Hematopoietic multipotent progenitor cell treated with erythropoietin and hydrocortisone succinate and interleukin-3 and kit ligand, for 6 days (in vitro differentiated cells): ENCODE measurements around the gene PLA2G5.

Experiments used
- DNase-seq: peaks from one replicate; pipeline ENCODE4 v3.0.0-alpha.2; 2015

The PLA2G5 gene

DNA sequence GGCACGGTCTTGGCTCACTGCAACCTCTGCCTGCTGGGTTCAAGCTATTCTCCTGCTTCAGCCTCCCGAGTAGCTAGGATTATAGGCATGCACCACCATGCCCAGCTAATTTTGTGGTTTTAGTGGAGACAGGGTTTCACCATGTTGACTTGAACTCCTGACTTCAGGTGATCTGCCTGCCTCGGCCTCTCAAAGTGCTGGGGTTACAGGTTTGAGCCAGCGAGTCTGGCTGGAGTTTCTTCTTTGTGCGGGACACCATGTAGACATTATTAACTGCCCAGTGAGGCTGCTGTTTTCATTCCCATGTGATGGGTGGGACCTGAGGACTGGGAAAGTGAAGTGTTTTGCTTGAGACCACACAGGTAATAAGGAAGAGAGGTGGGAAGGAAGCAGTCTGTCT lies 23.3 kb downstream of the PLA2G5 start:
- no peak for DNase-seq

DNA sequence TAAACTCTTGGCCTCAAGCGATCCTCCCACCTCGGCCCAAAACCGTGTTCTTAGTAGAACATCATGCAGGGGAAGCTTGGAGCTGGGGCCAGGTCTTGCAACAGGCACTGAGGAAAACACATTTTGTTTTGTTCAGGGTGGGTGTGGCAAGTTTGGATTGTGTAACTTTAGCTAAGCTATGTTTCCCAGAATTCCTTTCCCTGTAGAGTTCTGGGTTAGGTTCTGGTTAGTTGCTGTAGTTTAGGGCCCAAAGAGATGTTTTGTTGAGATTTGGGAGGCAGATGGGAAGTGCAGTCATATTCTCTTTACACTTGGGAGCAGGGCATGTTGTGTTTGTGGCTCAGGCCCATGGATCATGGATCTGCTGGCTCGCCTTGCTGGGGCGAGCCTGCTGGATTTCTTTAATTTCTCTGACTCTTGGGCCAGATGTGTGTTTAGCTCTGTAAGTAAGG lies 24.0 kb downstream of the PLA2G5 start:
- no peak for DNase-seq

DNA sequence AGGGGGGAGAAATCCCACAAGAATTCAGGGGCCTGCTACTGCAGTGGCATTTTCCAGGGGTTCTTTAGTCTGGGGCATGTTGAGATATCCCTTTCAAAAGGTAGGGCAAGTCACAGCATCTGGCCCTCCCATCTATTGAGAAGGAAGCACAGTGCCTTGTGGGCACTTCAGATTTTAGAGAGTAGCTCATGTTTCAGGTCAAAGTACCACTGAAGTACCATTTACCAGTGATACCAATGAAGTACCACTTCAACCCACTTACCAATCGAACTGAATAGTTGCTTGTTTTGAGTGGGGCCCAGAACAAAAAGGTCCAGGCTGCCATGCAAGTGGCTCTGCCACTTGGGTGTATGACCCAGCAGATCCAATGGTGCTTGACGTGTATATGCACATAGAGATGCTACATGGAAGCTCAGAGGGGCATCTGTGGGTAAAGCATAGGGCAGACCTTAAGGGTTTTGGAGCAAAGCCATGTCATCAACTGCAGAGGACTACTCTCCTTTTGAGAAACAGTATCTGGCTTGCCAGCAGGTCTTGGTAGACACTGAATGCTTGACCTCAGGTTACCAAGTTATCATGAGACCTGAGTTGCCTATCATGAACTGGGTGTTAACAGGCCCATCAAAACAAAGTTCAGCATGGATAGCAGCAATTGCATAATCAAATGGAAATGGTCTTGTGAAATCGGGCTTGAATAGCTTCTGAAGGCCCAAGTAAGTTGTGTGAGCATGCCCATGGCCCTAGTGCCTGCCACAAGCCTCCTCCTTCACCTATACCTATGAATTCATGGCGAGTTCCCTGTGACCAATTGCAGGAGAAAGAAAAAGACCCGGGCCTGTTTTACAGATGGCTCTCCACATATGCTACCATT lies 25.8 kb downstream of the PLA2G5 start:
- no peak for DNase-seq

DNA sequence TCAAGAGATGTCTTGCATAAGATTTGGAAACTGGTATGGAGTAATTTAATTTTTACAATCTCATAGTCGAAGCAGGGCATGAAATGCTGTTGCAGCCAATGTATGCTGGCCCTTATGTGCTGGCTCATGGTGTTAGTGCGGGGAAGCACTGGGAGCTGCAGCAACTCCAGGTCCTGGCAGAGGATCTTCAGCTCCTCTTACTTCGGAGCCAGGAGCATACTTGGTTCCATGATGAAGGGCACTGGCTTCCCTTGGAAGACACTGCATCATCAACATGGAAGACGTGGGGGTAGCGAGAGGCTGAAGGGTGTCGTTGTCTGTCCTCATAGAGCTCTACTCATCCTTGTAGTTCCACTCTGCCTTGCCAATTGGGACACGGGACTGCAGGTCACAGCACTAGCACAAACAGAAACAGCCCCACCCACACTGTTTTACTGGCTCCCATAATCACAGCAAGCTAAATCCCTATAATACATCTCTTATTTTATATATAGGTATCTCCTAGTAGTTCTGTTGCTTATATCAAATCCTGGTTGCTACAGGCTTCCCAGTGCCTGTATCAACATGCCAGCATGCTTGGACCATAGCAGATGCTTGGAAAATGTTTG lies 26.9 kb downstream of the PLA2G5 start:
- DNase-seq = no peak

DNA sequence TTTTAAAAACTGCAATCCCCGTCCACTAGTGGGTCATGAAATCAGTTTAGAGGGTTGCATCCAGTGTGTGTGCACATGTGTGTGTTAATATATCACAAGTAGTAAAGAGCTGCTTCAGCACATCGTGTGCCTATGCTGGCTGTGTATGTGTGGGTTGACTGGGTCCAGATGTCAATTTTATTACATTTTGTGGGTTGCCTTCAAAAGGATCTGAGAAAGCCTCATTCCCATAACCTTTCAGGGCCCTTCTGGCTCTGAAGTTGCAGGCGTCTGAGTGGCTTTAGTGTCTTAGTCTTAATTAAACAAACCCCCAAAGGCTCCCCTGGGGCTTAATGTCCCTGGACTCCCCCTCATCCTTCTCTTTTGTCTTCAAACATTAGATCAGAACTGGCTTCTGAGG lies 29.5 kb downstream of the PLA2G5 start:
- no peak for DNase-seq

DNA sequence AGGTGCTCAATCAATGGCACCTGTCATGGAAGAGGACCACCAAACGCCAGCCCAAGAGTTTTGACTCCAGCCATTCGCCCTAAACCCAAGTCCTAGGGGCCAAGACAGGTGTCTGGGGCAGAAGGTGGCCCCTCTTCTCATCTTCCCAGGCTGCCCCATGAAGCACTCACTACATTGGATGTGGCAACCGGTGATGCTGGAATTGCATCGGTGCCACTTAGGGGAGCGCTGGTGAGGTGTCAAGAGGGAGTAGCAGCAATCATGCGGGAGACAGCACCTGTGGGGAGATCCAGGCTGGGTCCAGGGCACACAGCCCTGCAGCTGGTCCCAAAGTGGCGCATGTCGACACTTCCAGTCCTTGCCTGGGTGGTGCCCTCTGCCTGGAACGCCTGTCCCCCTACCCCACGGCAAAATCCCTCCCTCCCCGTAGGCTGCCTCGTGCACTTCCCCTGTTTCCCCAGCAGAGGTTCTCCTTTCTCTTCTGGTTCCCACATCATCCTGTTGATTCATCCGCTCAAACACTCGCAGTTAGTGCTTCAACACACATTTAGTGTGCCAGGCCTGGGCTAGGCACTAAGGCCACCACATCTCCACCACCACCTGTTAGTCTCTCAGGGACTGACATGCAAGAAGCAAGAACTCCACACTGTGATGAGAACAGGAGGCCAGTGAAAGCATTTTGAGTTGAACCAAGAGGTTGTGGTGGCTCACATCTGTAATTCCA lies 30.8 kb downstream of the PLA2G5 start:
- peak; percentile 65 for DNase-seq

DNA sequence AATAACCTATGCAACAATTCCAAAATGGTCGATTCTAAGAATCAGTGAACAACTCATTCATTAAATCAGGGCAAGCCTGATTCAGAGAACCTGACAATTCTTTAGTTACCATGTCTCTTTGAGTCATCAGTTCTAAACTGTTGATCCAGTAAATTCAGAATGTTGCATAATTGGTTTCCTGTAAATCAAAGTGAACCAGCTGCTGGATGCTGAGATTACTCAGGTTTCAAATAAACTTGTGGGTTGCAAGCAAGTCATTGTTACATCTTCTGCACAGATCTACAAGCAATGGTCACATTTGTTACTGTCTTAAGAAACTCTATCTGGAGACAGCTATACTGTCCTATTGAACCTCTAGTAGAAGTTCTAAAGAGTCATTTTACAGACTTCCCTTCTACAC lies 32.9 kb downstream of the PLA2G5 start:
- DNase-seq = no peak

DNA sequence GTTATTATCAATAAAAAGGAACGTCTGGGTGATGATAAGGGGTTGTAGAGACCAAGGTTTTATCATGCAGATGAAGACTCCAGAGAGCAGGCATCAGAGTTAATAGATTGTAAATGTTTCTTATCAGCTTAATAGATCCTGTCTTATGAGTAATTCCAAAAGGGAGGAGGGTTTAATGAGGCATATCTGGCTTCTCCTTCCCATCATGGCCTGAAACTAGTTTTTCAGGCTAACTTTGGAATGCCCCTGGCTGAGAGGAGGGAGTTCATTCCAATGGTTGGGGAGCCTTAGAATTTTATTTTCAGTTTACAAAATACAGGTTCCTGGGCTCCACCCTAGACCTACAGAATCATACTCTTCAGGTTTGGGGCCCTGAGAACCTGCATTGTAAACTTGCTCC lies 35.9 kb downstream of the PLA2G5 start:
- DNase-seq = no peak

DNA sequence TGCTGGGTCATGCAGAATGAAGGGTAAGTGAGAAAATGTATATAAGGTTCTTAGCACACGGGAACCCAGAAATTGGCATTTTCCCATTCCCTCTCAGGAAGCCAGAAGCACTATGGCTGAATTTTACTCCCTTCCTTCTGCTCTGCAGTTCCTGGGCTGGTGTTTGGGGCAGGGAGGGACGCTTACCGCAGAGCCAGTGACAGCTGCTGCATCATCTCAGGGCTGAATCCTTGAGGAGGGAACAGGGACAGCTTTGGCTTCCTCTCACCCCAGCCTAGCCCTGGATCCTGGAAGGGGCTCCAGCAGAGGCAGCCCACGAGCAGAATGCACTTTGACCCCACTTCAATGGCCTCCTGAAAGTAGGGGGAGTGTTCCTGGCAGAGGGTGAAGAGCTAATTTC lies 37.4 kb downstream of the PLA2G5 start:
- DNase-seq = no peak

DNA sequence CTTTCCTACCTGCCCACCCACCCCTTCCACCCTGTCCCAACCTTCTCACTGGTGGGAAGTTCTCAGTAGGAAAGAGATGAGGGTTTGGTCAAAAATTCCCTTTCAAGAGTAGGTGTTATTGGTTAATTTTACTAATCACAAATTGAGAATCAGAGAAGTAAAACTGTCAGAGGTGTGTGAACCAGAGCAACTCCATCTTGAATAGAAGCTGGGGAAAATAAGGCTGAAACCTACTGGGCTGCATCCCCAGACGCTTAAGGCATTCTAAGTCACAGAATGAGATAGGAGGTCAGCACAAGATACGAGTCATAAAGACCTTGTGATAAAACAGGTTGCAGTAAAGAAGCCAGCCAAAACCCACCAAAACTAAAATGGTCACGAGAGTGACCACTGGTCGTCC lies 37.8 kb downstream of the PLA2G5 start:
- no peak for DNase-seq

DNA sequence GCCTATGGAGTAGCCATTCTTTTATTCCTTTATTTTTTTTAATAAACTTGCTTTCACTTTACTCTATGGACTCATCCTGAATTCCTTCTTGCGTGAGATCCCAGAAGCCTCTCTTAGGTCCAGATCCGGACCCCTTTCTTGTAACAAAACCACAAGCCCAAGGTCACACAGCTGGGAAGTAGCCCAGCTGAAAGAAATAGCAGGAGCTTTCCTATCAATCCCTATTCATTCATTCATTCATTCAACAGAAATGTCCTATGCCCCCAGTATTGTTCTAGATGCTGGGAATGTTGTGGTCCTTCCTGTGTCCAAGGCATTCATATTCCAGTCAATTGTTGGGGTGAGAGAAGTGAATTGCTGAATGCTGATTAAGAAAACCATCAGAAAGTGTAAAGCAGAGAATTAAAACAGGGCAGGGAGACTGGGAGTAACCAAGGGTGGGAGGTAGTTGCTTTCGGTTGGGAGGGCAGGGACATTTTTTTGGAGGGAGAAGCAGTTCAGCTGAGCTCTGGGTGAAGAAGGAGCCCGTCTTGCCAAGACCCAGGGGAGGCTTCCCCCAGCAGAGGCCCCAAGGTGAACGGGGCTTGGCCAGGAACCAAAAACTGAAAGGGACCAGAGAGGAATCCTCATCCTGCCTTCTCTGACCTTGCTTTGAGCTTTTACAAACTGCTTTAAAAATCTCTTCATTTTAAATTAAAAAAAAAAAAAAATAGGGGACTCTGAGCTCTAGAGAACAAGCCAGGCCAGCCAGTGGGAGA lies 38.6 kb downstream of the PLA2G5 start:
- DNase-seq = no peak

DNA sequence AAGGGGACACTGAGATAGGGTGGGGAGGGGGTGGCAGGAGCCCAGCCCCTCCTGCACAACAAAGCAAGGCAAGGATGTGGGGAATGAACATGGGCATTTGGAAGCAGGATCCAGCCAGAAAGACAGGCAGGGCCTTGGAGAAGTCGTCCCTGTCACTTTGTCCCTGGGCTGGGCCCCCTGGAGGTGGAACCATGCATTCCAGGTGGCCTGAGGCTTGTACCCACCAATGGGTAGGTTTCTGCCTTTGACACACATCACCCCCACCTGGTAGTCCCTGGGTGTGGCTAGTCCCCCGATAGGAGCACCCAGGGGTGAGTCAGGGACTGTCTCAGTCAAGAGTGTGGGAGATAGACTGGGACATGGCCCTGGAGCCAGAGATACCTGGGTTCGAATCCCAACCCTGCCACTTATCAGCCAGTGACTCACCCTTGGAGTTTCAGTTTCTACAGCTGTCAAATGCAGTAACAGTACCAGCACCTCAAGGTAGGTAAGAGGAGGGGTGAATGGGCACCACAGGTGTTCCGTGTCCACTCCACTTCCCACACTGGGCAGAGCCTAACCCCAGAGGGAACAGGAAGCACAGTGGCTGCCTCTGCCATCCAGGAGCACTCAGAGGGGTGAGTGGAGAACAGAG lies 39.3 kb downstream of the PLA2G5 start:
- DNase-seq = no peak

DNA sequence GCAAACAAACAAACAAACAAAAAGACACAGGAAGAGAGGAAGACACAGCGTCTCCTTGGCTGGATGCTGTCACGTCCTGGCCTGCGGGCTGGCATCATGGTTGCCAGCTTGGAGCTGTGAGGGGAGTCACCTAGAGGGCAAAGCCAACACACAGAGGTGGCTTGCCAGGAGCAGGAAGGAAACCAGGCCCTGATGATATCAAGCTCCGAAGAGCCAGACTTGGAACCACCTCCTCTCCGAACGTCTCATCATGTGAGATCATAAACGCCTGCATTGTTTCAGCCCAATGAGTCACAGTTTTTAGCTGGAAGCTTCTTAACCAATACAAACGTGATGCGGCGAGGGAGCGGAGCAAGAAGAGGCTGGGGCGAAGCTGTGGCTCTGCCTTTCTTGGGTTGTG lies 40.7 kb downstream of the PLA2G5 start:
- no peak for DNase-seq

DNA sequence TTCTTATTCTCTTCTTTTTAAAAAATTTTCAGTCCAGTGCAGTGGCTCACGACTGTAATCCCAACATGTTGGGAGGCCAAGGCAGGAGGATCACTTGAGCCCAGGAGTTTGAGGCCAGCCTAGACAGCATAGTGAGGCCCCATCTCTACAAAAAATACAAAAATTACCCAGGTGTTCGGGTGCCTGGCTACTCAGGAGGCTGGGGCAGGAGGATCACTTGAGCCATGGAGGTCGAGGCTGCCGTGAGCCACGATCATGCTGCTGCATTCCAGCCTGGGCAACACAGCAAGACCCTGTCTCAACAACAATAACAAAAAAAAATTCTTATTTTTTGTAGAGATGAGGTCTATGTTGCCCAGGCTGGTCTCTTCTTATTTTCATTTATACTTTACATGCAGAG lies 41.5 kb downstream of the PLA2G5 start:
- no peak for DNase-seq

DNA sequence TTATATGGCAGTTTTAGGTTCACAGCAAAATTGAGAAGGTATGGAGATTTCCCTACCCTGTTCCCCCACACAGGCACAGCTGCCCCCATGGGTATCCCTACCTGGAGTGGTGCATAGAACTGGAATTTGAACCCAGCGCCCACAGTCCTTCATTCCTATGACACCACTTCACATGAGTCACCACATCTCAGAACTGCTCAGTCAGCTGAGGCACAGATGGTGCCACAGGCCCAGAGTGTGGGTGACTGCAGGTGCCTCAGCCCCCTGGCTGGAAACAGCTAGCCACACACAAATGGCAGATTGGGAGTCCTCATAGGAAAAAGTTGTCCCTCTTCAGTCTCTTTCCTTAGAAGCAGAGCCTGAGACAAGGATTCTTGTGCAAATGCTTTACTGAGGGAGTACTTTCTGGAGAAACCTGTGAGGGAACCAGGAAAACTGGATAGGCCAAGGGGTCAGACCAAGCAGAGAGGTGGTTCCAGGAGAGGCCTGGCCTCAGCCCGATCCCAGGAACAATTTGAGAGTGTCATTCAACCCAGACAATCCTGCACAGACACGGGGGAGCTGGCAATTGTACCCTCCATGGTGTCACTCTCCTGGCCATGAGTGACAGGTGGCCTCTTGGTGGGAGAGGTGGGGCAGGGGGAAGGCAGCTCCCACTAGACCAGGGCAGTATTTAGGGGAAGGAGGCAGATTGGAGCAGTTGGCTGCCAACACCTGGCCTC lies 42.4 kb downstream of the PLA2G5 start:
- DNase-seq = no peak

DNA sequence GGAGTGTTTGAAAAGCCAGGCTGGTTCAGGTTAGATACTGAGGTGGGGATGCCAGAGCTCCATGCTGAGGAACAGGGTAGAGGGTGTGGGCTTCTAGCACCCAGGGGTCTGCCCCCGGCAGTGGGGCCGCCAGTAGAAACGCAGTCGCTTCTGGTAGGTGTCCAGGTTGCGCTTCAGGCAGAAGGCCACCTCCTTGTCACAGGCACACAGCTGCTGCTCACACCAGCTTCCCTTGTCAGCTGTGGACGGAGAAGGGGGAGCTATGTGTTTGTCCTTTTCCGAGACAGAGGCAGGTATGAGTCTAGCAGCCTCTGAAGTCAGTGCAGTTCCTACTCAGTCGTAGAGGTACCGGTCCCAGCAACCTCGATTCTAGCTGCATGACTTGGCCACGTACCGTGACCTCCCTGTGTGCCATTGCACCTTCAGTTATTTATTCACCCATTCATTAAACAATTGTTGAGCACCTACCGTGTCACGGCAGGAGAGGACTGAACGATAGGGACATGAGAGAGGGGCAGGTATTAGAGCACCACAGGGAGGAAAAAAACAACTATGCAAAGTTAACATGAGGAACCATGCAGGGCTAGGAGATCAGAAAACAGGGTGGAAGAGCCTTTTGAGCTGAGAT lies 44.1 kb downstream of the PLA2G5 start:
- DNase-seq = no peak

DNA sequence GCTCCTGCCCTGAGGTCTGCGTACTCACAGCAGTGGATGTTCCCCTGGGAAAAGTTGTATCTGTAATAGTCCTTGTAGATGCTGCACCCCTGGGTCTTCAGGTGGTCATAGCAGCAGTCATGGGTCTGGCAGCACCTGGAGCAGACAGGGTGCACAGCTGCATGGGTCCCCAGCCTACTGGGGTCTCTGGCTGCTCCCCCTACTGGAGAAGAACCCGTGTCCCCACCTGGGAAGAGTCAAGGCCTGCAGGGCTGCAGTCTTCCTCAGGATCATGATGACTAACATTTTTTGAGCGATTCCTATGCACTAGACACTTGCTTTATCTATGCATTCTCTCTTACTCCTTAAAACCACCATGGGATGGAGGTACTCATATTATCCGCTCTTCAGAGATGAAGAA lies 45.5 kb downstream of the PLA2G5 start:
- DNase-seq = no peak

DNA sequence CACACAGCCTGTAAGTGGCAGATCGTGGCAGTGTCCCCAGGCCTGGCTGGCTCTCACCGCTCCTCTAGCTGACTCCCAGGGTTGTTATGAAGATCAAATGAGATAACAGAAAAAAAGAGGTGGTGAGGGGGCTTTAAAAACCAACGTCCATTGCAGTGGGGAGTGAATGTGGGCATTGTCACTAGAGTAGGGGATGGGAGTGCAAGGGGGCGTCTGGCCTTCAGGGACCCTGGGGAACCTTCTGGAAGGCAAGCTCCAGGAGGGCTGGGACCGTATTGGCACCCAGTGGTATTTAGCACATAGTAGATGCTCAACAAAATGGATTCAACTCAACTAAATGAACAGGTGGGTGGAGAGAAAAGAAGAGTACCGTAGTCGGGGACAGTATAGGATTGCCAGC lies 45.9 kb downstream of the PLA2G5 start:
- DNase-seq = no peak

DNA sequence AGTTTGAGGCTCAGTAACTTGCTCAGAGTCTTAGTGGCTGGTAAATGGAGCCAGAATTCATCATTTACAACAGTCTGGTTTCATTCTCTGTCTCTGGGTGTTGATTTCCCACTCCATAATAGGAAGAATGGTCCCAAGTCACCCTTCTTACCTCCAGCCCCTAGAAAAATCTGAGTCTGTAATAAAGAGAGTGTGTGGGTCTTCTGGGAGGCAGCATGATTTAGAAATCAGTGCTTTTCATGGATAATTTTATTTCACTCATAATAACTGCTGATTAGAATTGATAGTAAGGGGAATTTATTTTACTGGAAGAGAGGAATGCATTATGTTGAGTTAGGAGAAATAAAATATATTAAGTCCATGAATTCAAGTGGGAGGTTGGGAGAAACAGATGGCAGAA lies 47.2 kb downstream of the PLA2G5 start:
- no peak for DNase-seq

DNA sequence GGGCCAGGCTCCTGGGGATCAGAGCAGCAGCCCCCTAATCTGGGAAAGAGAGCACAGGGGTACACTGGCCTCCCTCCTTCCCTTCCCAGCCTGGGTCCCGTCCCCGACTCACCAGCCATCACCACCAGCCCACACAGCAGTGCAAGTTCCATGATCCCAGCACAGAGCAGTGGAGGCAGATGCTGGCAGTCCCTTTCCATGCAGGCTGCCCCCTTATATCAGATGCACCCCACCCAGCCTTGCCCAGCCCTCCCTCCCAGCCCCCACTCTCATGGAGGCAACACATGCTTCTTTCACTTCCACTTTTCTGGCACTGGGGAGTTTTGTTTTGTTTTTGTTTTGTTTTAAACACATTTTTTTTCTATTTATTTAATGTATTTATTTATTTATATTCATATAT lies 49.4 kb downstream of the PLA2G5 start, which contains the start of gene PLA2G2D:
PLA2G2D (minus strand) TSS at position 190 of the 400 bp plus-strand sequence; CDS start at position 152, 38 bp downstream.
- no peak for DNase-seq

DNA sequence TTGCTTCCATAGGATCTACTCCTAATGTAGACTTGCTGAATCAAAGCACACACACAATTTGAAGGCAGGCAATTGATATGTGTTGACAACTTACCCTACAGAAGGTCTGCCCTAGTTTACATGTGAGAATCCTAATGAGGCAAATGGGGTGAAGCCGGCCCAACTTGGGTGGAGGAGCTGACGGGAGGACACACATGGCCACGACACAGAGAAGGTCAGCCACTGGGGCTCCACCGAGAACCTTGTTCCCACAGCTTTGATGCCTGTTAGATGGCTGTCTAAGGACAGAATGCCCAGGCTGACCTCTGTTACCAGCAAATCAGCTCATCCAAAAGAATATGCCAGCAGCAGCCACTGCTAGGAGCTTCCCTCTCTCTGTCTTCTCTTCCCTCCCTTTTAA lies 50.8 kb downstream of the PLA2G5 start:
- no peak for DNase-seq
